Testis (tissue), 3 donors: Measurements from ENCODE around the gene FCHSD1. TPM values are rescaled to one million over a fixed set of nuclear protein-coding genes. Genes with fewer than 3 reads are reported as not detected.

ENCODE experiments used
- DNase-seq: peaks from one replicate; pipeline ENCODE4 v3.0.0-alpha.2; 2019
- H3K27ac ChIP-seq, 2 donors: fragments of 200-600 bp; sonication (generic); one replicate each; pipeline ENCODE4 v1.5.1; 2019
- H3K27me3 ChIP-seq: fragments of 200-600 bp; sonication (generic); one replicate; pipeline ENCODE4 v1.5.1; 2019
- H3K36me3 ChIP-seq: fragments of 200-600 bp; sonication (generic); one replicate; pipeline ENCODE4 v1.5.1; 2017; ENCODE audit warnings: low read depth; ENCODE audit errors: missing control alignments
- H3K4me1 ChIP-seq: fragments of 200-600 bp; sonication (generic); one replicate; pipeline ENCODE4 v1.5.1; 2019
- H3K4me3 ChIP-seq, 2 donors: fragments of 200-600 bp; sonication (generic); one replicate each; pipeline ENCODE4 v1.5.1; 2017 to 2019
- H3K9me3 ChIP-seq: fragments of 200-600 bp; sonication (generic); one replicate; pipeline ENCODE4 v1.5.1; 2017
- POLR2A ChIP-seq: fragments of 450-650 bp; IDR thresholded peaks from one replicate; pipeline ENCODE4 v1.6.1; 2017; ENCODE audit warnings: antibody characterized with exemption, mild to moderate bottlenecking, moderate library complexity
- WGBS, 2 donors: methylation state at CpG; one replicate each; pipeline ENCODE4 v1.1.5; 2018; 5-methylcytosine and 5-hydroxymethylcytosine counted together
- intact Hi-C: fragments of 100-400 bp; cut with DNase I; formaldehyde crosslinking; loops from one replicate; pipeline ENCODE4 v1.15.1; 2023; ENCODE audit warnings: low total_unique reads
- polyA plus RNA-seq: library from polyadenylated mRNA; stranded (reverse); fragments of 350-450 nt; fragmentation: Illumina TruSeq; extraction: RNeasy Lipid Tissue Mini Kit (QIAGEN cat#74804); gene quantifications from one replicate; pipeline ENCODE4 v1.2.3, GENCODE V29; 2014; ENCODE audit warnings: low read depth, low replicate concordance; ENCODE audit not compliant: insufficient read depth
- total RNA-seq, 2 donors: library from RNA; depleted of rRNA; stranded (reverse); fragments of >200 nt; gene quantifications; one replicate each; pipeline ENCODE4 v1.2.3, GENCODE V29; 2016
- TF ChIP-seq, protein P1 (sequence below), 3 experiments: fragments of 450-650 bp in 2 of 3; fragments of 200-600 bp in 1 of 3; sonication (generic) in 1 of 3; IDR thresholded peaks; one replicate each; pipeline ENCODE4 v1.5.1; 2016 to 2019; ENCODE audit warnings: antibody characterized with exemption in 3 of 3, mild to moderate bottlenecking in 2 of 3, moderate library complexity in 1 of 3

Gene FCHSD1
- total and polyA plus RNA-seq, 3 donors from 2014 or later = 12.9 to 21.3 (median 19.3) TPM

DNA sequence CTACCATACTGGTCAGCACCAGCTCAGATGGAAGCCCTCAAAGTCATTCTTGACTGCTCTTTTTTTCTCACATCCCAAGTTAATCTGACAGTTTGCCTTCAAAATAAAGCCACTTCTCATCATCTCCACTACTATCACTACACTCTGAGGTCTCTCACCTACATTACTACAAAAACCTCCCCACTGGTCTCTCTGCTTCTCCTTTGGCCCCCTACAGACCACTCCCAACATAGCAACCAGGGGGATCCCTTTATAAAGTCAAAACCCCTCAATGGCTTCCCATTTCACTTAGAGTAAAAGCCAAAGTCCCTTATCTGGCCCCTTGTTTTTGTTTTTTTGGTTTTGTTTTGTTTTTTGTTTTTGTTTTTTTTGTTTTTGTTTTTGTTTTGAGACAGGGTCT is 26.2 kb upstream of the FCHSD1 start:
- DNase-seq = no peak

GRCh38 chr5:141675672-141676071 is 24.5 kb upstream of the FCHSD1 start:
- Histone ChIP-seq H3K36me3 (no peaks in the 10 kb centered on the region), H3K9me3 (no peaks in the 10 kb centered on the region), H3K27ac (no peak overlapping the region), H3K27me3 (no peaks in the 10 kb centered on the region), H3K4me3 (no peak overlapping the region), H3K4me1 (no peaks in the 10 kb centered on the region)
- intact Hi-C loops = no loop called here
- 74 to 87% methylated on average over 4 of the region's 4 CpGs for WGBS, 2 donors
- no peak for DNase-seq
- no peak for TF ChIP-seq POLR2A
- TF ChIP-seq, protein P1, sequence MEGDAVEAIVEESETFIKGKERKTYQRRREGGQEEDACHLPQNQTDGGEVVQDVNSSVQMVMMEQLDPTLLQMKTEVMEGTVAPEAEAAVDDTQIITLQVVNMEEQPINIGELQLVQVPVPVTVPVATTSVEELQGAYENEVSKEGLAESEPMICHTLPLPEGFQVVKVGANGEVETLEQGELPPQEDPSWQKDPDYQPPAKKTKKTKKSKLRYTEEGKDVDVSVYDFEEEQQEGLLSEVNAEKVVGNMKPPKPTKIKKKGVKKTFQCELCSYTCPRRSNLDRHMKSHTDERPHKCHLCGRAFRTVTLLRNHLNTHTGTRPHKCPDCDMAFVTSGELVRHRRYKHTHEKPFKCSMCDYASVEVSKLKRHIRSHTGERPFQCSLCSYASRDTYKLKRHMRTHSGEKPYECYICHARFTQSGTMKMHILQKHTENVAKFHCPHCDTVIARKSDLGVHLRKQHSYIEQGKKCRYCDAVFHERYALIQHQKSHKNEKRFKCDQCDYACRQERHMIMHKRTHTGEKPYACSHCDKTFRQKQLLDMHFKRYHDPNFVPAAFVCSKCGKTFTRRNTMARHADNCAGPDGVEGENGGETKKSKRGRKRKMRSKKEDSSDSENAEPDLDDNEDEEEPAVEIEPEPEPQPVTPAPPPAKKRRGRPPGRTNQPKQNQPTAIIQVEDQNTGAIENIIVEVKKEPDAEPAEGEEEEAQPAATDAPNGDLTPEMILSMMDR (IDR thresholded peaks at IDR 0.05) = no peak

More for the DNA sequence above, 26.2 kb upstream of the FCHSD1 start:
- intact Hi-C loops = no loop called here
- no peak for TF ChIP-seq POLR2A
- TF ChIP-seq, protein P1 (IDR thresholded peaks at IDR 0.05) = peak in 1 of 3 experiments; percentile 9
- Histone ChIP-seq H3K4me3 (no peak overlapping the region), H3K36me3 (no peaks in the 10 kb centered on the region), H3K27me3 (no peaks in the 10 kb centered on the region), H3K9me3 (no peaks in the 10 kb centered on the region), H3K4me1 (peaks cover 2% of the 10 kb centered on the region), H3K27ac (no peak overlapping the region)

- Histone ChIP-seq H3K27ac (no peak overlapping the region), H3K9me3 (no peaks in the 10 kb centered on the region), H3K4me1 (no peaks in the 10 kb centered on the region), H3K27me3 (no peaks in the 10 kb centered on the region), H3K36me3 (no peaks in the 10 kb centered on the region), H3K4me3 (no peak overlapping the region)
- WGBS, 2 donors = 78 to 79% methylated on average over 5 of the region's 5 CpGs
- intact Hi-C loops = no loop called here
- no peak for DNase-seq
- TF ChIP-seq, protein P1 (IDR thresholded peaks at IDR 0.05) = no peak
- no peak for TF ChIP-seq POLR2A
Measured at GRCh38 chr5:141674747-141675146, 23.5 kb upstream of the FCHSD1 start.

DNA sequence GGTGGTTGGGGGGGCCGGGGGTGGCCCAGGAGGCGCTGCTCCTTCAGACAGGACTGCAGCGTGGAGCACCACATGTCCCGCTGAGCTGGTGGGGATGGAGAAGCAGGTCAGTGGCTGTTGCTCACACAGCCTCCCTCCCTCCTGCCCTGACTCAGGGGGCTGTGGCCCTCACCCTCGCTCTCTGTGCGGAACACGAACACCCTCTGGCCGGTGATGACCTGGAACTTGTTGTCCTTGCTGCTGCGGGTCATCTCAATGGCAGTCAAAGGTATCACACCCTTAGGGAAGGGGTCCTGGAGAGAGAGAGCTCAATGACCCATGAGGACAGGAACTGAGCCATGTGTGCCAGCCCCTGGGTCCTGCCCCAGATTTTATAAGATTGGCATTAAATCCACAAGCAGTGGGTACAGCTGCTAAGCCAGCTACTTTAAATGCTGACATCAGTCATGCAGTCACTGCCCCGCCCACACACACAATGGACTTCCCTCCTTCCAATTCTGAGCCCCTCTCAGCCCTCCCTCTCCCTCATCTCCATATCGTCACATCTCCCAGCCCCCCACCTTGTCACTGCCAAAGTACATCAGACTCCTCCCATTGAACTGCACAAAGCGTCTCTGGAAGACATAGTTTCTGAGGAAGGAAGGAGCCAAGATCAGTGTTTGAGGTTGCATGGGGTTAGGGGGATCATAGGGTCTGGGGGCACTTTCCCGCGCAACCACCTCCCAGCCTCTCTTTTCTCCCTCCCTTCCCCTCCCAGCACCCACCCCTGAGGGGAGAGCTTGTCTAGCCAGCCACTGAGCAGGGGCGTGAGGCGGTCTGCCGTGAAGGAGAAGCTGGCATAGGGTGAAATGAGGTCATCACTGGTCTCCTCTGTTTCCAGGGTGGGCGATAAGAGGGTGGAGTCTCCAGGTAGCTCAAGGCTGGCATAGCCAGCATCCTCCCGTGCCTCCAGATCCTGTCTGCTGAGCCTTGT is 21.9 kb upstream of the FCHSD1 start:
- intact Hi-C loops = no loop called here
- WGBS, 2 donors = 76% methylated on average over 8 to 15 of the region's 19 CpGs

More for the DNA sequence above, 21.9 kb upstream of the FCHSD1 start:
- H3K4me1 ChIP-seq = peaks cover 8% of the 10 kb centered on the region
- no peak overlapping the region for H3K27ac ChIP-seq
- no peaks in the 10 kb centered on the region for H3K27me3 ChIP-seq
- no peak for DNase-seq
- TF ChIP-seq POLR2A = no peak
- TF ChIP-seq, protein P1 (IDR thresholded peaks at IDR 0.05) = no peak
- H3K36me3 ChIP-seq = no peaks in the 10 kb centered on the region
- no peak overlapping the region for H3K4me3 ChIP-seq
- H3K9me3 ChIP-seq = no peaks in the 10 kb centered on the region
